Fibroblast of the aortic adventitia (primary cell): ENCODE results near the gene KLHDC3. TPM values are rescaled to one million over a fixed set of nuclear protein-coding genes. Genes with fewer than 3 reads are reported as not detected.
A peak's percentile ranks its signal among the peaks of the same experiment; 100 is the strongest.

Experiments
- DNase-seq: peaks from one replicate; pipeline ENCODE4 v3.0.0-alpha.2; 2010; ENCODE audit warnings: low read depth
- H3K4me3 ChIP-seq: 2 replicates; pipeline ENCODE4 v1.5.1; 2011; ENCODE audit warnings: low read depth, mild to moderate bottlenecking, control low read depth, low read length, moderate library complexity
- CTCF ChIP-seq: IDR thresholded peaks from 2 replicates; pipeline ENCODE4 v1.5.1; 2011; ENCODE audit warnings: mild to moderate bottlenecking, low read length, control low read depth, inconsistent platforms; ENCODE audit not compliant: insufficient read depth
- total RNA-seq: library from RNA; depleted of rRNA; stranded (reverse); fragments of >200 nt; gene quantifications from 2 replicates; pipeline ENCODE4 v1.2.3, GENCODE V29; 2012; ENCODE audit warnings: low replicate concordance

Gene KLHDC3
- total RNA-seq, 1 donor, result 78.1 TPM

- no peak for TF ChIP-seq CTCF
- no peak for DNase-seq
- H3K4me3 ChIP-seq, result no peak overlapping the region
These were observed 44.1 kb upstream of the KLHDC3 start for GRCh38 chr6:42969934-42970333.

GRCh38 chr6:42970871-42971612 is 43.0 kb upstream of the KLHDC3 start:
- DNase-seq, result no peak
- no peak for TF ChIP-seq CTCF
- H3K4me3 ChIP-seq, result no peak overlapping the region

- no peak for TF ChIP-seq CTCF
- no peak for DNase-seq
- no peak overlapping the region for H3K4me3 ChIP-seq
These were observed 42.2 kb upstream of the KLHDC3 start for GRCh38 chr6:42971746-42972327.

GRCh38 chr6:42973926-42974325 is 40.1 kb upstream of the KLHDC3 start:
- no peak overlapping the region for H3K4me3 ChIP-seq
- DNase-seq, result no peak
- no peak for TF ChIP-seq CTCF

GRCh38 chr6:42974919-42975505 is 39.0 kb upstream of the KLHDC3 start:
- no peak for DNase-seq
- no peak overlapping the region for H3K4me3 ChIP-seq
- TF ChIP-seq CTCF, result no peak

GRCh38 chr6:42978487-42978838 is 35.6 kb upstream of the KLHDC3 start:
- DNase-seq, result no peak
- TF ChIP-seq CTCF, result no peak
- H3K4me3 ChIP-seq, result peak overlapping the region; percentile 82
